ENCODE measurements around the gene ANKRA2. TPM values are rescaled to one million over a fixed set of nuclear protein-coding genes. Genes with fewer than 3 reads are reported as not detected.

ANKRA2 gene
- total and polyA plus RNA-seq, 4 donors, result 34.4 to 52.1 (median 43.6) TPM

DNA sequence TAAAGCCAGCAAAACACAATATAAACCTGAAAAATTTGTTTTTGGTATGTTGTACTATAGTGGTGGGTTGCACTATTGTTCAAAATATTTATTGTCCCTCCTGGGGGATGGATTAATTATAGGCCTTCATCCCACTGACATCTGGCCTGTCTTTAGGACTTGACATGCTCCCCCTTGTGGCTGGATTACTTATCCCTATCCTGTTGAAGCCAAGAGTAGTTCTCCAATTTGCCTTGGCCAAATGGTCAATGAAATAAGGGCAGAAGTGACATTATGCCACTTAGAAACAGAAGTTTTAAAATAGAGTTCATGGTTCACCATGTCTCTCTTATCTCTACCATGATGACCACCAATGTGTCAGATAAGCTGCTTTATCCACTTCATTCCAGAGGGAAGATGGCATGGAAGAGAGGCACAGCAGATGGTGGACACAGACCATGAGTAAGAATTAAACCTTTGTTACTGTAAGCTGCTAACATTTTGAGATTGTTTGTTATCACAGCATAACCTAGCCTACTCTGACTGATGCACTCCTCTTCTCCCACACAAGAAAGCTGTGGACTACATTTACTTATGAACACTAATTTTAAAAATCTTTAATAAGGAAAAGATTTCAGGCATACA lies 31.4 kb upstream of the ANKRA2 start:
- no peak overlapping the region for H3K27ac ChIP-seq (ENCODE audit: low read depth, low read length)
- H3K27me3 ChIP-seq (ENCODE audit: control insufficient read depth, insufficient read depth, low read length), result no peaks in the 10 kb centered on the region
- H3K9me3 ChIP-seq (ENCODE audit: control insufficient read depth, insufficient read depth, low read length), result peaks cover 3% of the 10 kb centered on the region
- DNase-seq (ENCODE audit: low read depth in 4 of 6, low spot score in 6 of 6), result peak in 1 of 6 donors; percentile 9
- no peaks in the 10 kb centered on the region for H3K4me1 ChIP-seq (ENCODE audit: control insufficient read depth, insufficient read depth, low read length)
- H3K4me3 ChIP-seq (ENCODE audit: low read depth, low read length), result no peak overlapping the region
- H3K36me3 ChIP-seq (ENCODE audit: control insufficient read depth, insufficient read depth, low read length), result no peaks in the 10 kb centered on the region

DNA sequence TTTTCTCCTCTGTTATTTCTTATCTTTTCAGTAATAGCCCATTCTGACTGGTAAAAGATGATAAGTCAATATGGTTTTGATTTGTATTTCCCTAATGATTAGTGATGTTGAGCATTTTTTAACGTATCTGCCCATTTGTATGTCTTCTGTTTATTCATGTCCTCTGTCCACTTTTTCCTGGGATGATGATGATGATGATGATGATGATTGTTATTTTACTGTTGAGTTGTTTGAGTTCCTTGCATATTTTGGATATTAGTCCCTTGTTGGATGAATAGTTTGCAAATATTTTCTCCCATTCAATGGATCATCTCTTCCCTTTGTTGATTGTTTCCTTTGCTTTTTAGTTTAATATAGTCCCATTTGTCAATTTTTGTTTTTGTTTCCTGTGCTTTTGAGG lies 27.1 kb upstream of the ANKRA2 start:
- Histone ChIP-seq H3K4me3 (ENCODE audit: low read depth, low read length) (no peak overlapping the region), H3K36me3 (ENCODE audit: control insufficient read depth, insufficient read depth, low read length) (no peaks in the 10 kb centered on the region), H3K9me3 (ENCODE audit: control insufficient read depth, insufficient read depth, low read length) (no peaks in the 10 kb centered on the region), H3K4me1 (ENCODE audit: control insufficient read depth, insufficient read depth, low read length) (no peaks in the 10 kb centered on the region), H3K27me3 (ENCODE audit: control insufficient read depth, insufficient read depth, low read length) (no peaks in the 10 kb centered on the region), H3K27ac (ENCODE audit: low read depth, low read length) (no peak overlapping the region)
- DNase-seq (ENCODE audit: low read depth in 4 of 6, low spot score in 6 of 6), result no peak
- WGBS (ENCODE audit: insufficient coverage), result no CpG with 5 or more reads among the region's 1 CpG

GRCh38 chr5:73591698-73592501 lies 26.5 kb upstream of the ANKRA2 start:
- H3K4me3 ChIP-seq (ENCODE audit: low read depth, low read length), result no peak overlapping the region
- H3K36me3 ChIP-seq (ENCODE audit: control insufficient read depth, insufficient read depth, low read length), result no peaks in the 10 kb centered on the region
- no peaks in the 10 kb centered on the region for H3K9me3 ChIP-seq (ENCODE audit: control insufficient read depth, insufficient read depth, low read length)
- H3K4me1 ChIP-seq (ENCODE audit: control insufficient read depth, insufficient read depth, low read length), result no peaks in the 10 kb centered on the region
- H3K27me3 ChIP-seq (ENCODE audit: control insufficient read depth, insufficient read depth, low read length), result no peaks in the 10 kb centered on the region
- no peak for DNase-seq (ENCODE audit: low read depth in 4 of 6, low spot score in 6 of 6)
- WGBS (ENCODE audit: insufficient coverage), result no CpG with 5 or more reads among the region's 4 CpGs
- no peak overlapping the region for H3K27ac ChIP-seq (ENCODE audit: low read depth, low read length)

GRCh38 chr5:73591102-73591695 lies 25.8 kb upstream of the ANKRA2 start:
- peak; percentile 59 to 95 (median 71) for DNase-seq (ENCODE audit: low read depth in 4 of 6, low spot score in 6 of 6)
- Histone ChIP-seq H3K36me3 (ENCODE audit: control insufficient read depth, insufficient read depth, low read length) (no peaks in the 10 kb centered on the region), H3K27ac (ENCODE audit: low read depth, low read length) (no peak overlapping the region), H3K9me3 (ENCODE audit: control insufficient read depth, insufficient read depth, low read length) (no peaks in the 10 kb centered on the region), H3K27me3 (ENCODE audit: control insufficient read depth, insufficient read depth, low read length) (no peaks in the 10 kb centered on the region), H3K4me1 (ENCODE audit: control insufficient read depth, insufficient read depth, low read length) (no peaks in the 10 kb centered on the region), H3K4me3 (ENCODE audit: low read depth, low read length) (no peak overlapping the region)
- WGBS (ENCODE audit: insufficient coverage), result no CpG with 5 or more reads among the region's 4 CpGs

DNA sequence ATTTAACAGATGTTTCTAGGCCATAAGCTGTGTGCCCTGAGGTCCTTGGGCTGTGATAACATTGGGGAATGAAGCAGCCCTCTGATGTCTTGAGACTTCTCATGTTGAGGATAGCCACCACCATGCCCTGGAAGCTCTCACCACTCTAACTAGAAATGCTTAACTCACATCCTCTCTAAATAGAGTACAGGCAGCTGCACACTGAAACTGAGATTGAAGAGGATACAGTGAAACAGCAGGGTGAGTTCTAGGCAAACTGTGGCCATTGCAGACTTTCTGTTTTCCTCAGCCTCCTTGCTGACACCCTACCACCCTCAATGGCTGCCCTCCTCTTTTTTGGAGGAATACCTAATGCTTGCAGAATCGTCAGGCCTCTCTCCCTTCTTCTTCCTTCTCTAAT lies 22.5 kb upstream of the ANKRA2 start:
- Histone ChIP-seq H3K36me3 (ENCODE audit: control insufficient read depth, insufficient read depth, low read length) (no peaks in the 10 kb centered on the region), H3K4me1 (ENCODE audit: control insufficient read depth, insufficient read depth, low read length) (no peaks in the 10 kb centered on the region), H3K9me3 (ENCODE audit: control insufficient read depth, insufficient read depth, low read length) (no peaks in the 10 kb centered on the region), H3K4me3 (ENCODE audit: low read depth, low read length) (no peak overlapping the region), H3K27me3 (ENCODE audit: control insufficient read depth, insufficient read depth, low read length) (no peaks in the 10 kb centered on the region), H3K27ac (ENCODE audit: low read depth, low read length) (no peak overlapping the region)
- WGBS (ENCODE audit: insufficient coverage), result no CpG with 5 or more reads among the region's 1 CpG
- no peak for DNase-seq (ENCODE audit: low read depth in 4 of 6, low spot score in 6 of 6)

DNA sequence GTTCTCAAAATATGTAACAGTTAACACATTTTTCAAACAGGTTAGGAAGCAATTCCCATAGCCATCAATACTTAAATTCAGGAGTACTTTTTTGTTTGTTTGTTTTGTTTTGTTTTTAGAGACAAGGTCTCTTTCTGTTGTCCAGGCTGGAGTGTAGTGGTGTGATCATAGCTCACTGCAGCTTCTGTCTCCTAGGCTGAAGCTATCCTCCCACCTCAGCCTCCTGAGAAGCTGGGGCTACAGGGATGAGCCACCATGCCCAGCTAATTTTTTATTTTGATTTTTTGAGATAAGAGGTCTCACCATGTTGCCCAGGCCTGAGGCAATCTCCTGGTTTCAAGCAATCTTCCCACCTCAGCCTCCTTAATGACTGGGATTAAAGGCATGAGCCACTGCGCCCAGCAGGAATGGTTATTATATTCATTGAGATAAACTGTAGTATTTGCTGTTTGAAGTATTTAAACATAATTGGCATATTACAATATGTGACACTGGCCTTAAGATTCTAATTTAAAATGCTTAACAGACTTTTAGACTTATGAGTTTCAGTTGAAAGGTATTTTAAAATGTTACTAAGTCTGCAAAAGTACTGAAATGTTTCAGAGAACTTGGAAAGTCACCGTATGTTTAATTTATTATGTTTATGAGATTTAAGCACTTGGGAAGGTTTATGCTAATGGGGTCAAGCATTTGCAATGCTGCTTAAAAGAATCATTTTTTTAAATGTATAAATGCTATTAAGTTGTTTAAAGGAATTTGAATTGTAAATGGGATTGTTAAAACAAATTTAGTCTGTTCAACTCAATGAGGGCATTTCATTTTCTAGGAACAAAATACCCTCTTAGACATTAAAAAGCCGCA lies 17.1 kb upstream of the ANKRA2 start:
- no peak for DNase-seq (ENCODE audit: low read depth in 4 of 6, low spot score in 6 of 6)
- H3K4me1 ChIP-seq (ENCODE audit: control insufficient read depth, insufficient read depth, low read length), result no peaks in the 10 kb centered on the region
- H3K4me3 ChIP-seq (ENCODE audit: low read depth, low read length), result no peak overlapping the region
- peaks cover 11% of the 10 kb centered on the region for H3K36me3 ChIP-seq (ENCODE audit: control insufficient read depth, insufficient read depth, low read length)
- no CpG with 5 or more reads among the region's 3 CpGs for WGBS (ENCODE audit: insufficient coverage)
- no peaks in the 10 kb centered on the region for H3K9me3 ChIP-seq (ENCODE audit: control insufficient read depth, insufficient read depth, low read length)
- H3K27ac ChIP-seq (ENCODE audit: low read depth, low read length), result no peak overlapping the region
- H3K27me3 ChIP-seq (ENCODE audit: control insufficient read depth, insufficient read depth, low read length), result no peaks in the 10 kb centered on the region

DNA sequence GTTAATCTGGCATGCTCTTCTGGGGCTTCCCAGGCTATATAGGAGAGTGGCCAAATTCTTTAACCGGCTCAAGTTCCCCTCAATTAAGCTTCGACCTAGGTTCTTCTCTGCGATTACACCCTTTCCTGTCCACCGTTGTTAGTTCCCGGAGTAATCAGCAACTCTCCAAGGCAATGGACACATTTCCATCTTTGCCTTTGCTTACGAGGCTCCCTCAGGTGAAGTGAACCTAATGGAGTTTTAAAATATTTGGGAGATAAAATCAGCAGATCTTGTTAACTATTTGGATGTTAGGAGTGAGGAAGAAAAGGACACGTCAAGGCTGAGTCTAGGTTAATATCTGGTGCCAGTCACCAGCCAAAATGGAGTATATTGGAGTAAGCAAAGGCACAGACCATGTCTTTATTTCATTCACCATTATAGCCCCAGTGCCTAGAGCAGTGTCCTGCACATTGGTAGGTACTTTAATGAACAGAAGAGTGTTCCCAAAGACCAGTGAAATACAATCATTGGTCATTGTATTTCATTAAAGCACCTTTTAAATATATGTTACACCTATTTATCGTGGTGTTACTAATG lies 619 bp upstream of the ANKRA2 start:
- Histone ChIP-seq H3K9me3 (ENCODE audit: control insufficient read depth, insufficient read depth, low read length) (no peaks in the 10 kb centered on the region), H3K36me3 (ENCODE audit: control insufficient read depth, insufficient read depth, low read length) (peaks cover 3% of the 10 kb centered on the region), H3K27ac (ENCODE audit: low read depth, low read length) (peak overlapping the region; percentile 91), H3K27me3 (ENCODE audit: control insufficient read depth, insufficient read depth, low read length) (no peaks in the 10 kb centered on the region), H3K4me1 (ENCODE audit: control insufficient read depth, insufficient read depth, low read length) (no peaks in the 10 kb centered on the region), H3K4me3 (ENCODE audit: low read depth, low read length) (peak overlapping the region; percentile 93)
- DNase-seq (ENCODE audit: low read depth in 4 of 6, low spot score in 6 of 6), result no peak
- WGBS (ENCODE audit: insufficient coverage), result 0% methylated on average over 2 of the region's 8 CpGs

DNA sequence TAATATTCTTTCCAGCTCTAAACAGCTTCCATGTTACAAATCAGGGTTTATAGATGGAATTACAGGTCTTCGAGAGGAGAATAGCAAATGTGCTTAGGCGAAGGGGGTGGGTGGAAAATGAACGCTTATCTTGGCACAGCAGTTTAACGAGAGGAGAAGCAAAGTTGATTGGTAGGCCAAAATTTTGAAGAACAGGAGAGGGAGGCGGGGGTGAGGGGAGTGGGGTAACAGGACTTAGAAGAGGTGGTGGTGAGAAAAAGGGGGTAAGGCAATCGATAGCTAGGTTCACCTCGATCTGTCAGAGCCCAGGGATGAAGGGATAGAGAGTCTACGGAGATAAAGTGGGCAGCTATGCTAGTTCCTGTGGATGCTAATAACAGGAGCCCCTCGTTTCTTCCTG lies 764 bp downstream of the ANKRA2 start:
- WGBS (ENCODE audit: insufficient coverage), result 3% methylated on average over 9 of the region's 9 CpGs
- H3K36me3 ChIP-seq (ENCODE audit: control insufficient read depth, insufficient read depth, low read length), result peaks cover 14% of the 10 kb centered on the region
- DNase-seq (ENCODE audit: low read depth in 4 of 6, low spot score in 6 of 6), result peak in 1 of 6 donors; percentile 9
- no peaks in the 10 kb centered on the region for H3K4me1 ChIP-seq (ENCODE audit: control insufficient read depth, insufficient read depth, low read length)
- H3K4me3 ChIP-seq (ENCODE audit: low read depth, low read length), result peak overlapping the region; percentile 93
- H3K27me3 ChIP-seq (ENCODE audit: control insufficient read depth, insufficient read depth, low read length), result no peaks in the 10 kb centered on the region
- peak overlapping the region; percentile 91 for H3K27ac ChIP-seq (ENCODE audit: low read depth, low read length)
- no peaks in the 10 kb centered on the region for H3K9me3 ChIP-seq (ENCODE audit: control insufficient read depth, insufficient read depth, low read length)

DNA sequence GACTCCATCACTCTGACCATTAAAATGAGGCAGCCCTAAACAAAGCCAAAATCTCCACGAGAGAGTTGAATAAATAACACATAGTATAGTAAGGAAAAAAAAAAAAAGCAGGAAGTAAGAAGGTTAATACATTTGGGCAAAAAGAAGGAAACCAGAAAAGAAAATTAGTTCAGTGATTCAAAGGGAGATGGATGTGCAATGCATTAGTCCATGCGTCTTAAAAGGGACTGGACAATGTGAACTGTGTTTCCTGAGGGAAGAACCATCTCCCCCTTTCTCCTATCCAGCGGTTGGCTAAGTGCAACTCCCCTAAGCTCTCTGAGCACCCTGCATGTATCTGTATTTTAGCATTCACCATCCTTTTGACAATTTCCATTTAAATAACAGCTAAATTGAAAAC lies 1.4 kb downstream of the ANKRA2 start:
- H3K4me3 ChIP-seq (ENCODE audit: low read depth, low read length), result peak overlapping the region; percentile 93
- no peak overlapping the region for H3K27ac ChIP-seq (ENCODE audit: low read depth, low read length)
- no peaks in the 10 kb centered on the region for H3K9me3 ChIP-seq (ENCODE audit: control insufficient read depth, insufficient read depth, low read length)
- peak in 1 of 6 donors; percentile 3 for DNase-seq (ENCODE audit: low read depth in 4 of 6, low spot score in 6 of 6)
- peaks cover 14% of the 10 kb centered on the region for H3K36me3 ChIP-seq (ENCODE audit: control insufficient read depth, insufficient read depth, low read length)
- no peaks in the 10 kb centered on the region for H3K27me3 ChIP-seq (ENCODE audit: control insufficient read depth, insufficient read depth, low read length)
- no peaks in the 10 kb centered on the region for H3K4me1 ChIP-seq (ENCODE audit: control insufficient read depth, insufficient read depth, low read length)
- 9% methylated on average over 1 of the region's 3 CpGs for WGBS (ENCODE audit: insufficient coverage)

Data from spinal cord (tissue), 10 donors.